Measurements from ENCODE around the gene GLTP.
"Not testable (repeated sequence)": the region's sequence is repeated elsewhere in the genome, so short reads cannot be mapped to it uniquely, and the experiment has no call there.

GLTP gene

GRCh38 chr12:109892165-109892715, 11.9 kb upstream of the GLTP start:
- peak; percentile 82; the same call in 1 of the 2 replicates for TF ChIP-seq ZFP3 (CRISPR knock-in tag; IDR thresholded peaks at IDR 0.05)
- TF ChIP-seq, protein P1, sequence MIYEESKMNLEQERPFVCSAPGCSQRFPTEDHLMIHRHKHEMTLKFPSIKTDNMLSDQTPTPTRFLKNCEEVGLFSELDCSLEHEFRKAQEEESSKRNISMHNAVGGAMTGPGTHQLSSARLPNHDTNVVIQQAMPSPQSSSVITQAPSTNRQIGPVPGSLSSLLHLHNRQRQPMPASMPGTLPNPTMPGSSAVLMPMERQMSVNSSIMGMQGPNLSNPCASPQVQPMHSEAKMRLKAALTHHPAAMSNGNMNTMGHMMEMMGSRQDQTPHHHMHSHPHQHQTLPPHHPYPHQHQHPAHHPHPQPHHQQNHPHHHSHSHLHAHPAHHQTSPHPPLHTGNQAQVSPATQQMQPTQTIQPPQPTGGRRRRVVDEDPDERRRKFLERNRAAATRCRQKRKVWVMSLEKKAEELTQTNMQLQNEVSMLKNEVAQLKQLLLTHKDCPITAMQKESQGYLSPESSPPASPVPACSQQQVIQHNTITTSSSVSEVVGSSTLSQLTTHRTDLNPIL (CRISPR knock-in tag; IDR thresholded peaks at IDR 0.05; ENCODE audit: low read depth) = no peak
- TF ChIP-seq POU6F1 (CRISPR knock-in tag; IDR thresholded peaks at IDR 0.05; ENCODE audit: borderline replicate concordance, low read depth) = no peak
- no peak for ATAC-seq

DNA sequence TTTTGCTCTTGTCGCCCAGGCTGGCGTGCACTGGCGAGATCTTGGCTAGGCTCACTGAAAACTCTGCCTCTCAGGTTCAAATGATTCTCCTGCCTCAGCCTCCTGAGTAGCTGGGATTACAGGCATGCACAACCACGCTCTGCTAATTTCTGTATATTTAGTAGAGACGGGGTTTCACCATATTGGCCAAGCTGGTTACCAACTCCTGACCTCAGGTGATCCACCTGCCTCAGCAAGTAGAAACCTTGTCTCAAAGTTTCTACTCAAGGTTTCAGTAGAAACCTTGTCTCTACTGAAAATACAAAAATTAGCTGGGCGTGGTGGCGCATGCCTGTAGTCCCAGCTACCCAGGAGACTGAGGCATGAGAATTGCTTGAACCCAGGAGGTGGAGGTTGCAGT, 11.4 kb upstream of the GLTP start:
- ATAC-seq = not testable (repeated sequence)

- no peak for ATAC-seq
- TF ChIP-seq TCF4 (CRISPR knock-in tag; IDR thresholded peaks at IDR 0.05; ENCODE audit: borderline replicate concordance) (no peak), RARB (CRISPR knock-in tag; IDR thresholded peaks at IDR 0.05) (no peak)
These were observed 10.4 kb upstream of the GLTP start for GRCh38 chr12:109890620-109891170.

GRCh38 chr12:109888179-109889020, 8.1 kb upstream of the GLTP start:
- TF ChIP-seq RARB (CRISPR knock-in tag; IDR thresholded peaks at IDR 0.05) (no peak), ISL1 (CRISPR knock-in tag; IDR thresholded peaks at IDR 0.05) (no peak), PPARA (CRISPR knock-in tag; IDR thresholded peaks at IDR 0.05; ENCODE audit: borderline replicate concordance) (no peak), TCF4 (CRISPR knock-in tag; IDR thresholded peaks at IDR 0.05; ENCODE audit: borderline replicate concordance) (no peak), ZNF8 (CRISPR knock-in tag; IDR thresholded peaks at IDR 0.05) (no peak), ZNF565 (CRISPR knock-in tag; conservative IDR thresholded peaks at IDR 0.05; ENCODE audit: low read depth) (no peak), ZFP30 (CRISPR knock-in tag; IDR thresholded peaks at IDR 0.05) (no peak), TOX (CRISPR knock-in tag; IDR thresholded peaks at IDR 0.05; ENCODE audit: borderline replicate concordance) (no peak)
- peak; percentile 67 for ATAC-seq

- ATAC-seq = no peak
- TF ChIP-seq ZC3H10 (CRISPR knock-in tag; IDR thresholded peaks at IDR 0.05) (no peak), ESRRG (CRISPR knock-in tag; IDR thresholded peaks at IDR 0.05) (no peak), SNAI2 (CRISPR knock-in tag; IDR thresholded peaks at IDR 0.05) (no peak), ARNTL (CRISPR knock-in tag; IDR thresholded peaks at IDR 0.05; ENCODE audit: borderline replicate concordance, low read depth) (no peak), OSR1 (CRISPR knock-in tag; IDR thresholded peaks at IDR 0.05) (no peak)
- TF ChIP-seq, protein P1 (CRISPR knock-in tag; IDR thresholded peaks at IDR 0.05; ENCODE audit: low read depth) = no peak
These were observed 5.3 kb upstream of the GLTP start for GRCh38 chr12:109885616-109886015.

GRCh38 chr12:109883461-109883860, 3.1 kb upstream of the GLTP start:
- ATAC-seq = no peak
- TF ChIP-seq TOX (CRISPR knock-in tag; IDR thresholded peaks at IDR 0.05; ENCODE audit: borderline replicate concordance) = no peak
- no peak for TF ChIP-seq RARB (CRISPR knock-in tag; IDR thresholded peaks at IDR 0.05)
- TF ChIP-seq ARNTL (CRISPR knock-in tag; IDR thresholded peaks at IDR 0.05; ENCODE audit: borderline replicate concordance, low read depth) = no peak
- TF ChIP-seq BACH2 (CRISPR knock-in tag; IDR thresholded peaks at IDR 0.05; ENCODE audit: borderline replicate concordance) = no peak
- TF ChIP-seq POU6F1 (CRISPR knock-in tag; IDR thresholded peaks at IDR 0.05; ENCODE audit: borderline replicate concordance, low read depth) = no peak
- no peak for TF ChIP-seq OSR1 (CRISPR knock-in tag; IDR thresholded peaks at IDR 0.05)
- TF ChIP-seq, protein P2, sequence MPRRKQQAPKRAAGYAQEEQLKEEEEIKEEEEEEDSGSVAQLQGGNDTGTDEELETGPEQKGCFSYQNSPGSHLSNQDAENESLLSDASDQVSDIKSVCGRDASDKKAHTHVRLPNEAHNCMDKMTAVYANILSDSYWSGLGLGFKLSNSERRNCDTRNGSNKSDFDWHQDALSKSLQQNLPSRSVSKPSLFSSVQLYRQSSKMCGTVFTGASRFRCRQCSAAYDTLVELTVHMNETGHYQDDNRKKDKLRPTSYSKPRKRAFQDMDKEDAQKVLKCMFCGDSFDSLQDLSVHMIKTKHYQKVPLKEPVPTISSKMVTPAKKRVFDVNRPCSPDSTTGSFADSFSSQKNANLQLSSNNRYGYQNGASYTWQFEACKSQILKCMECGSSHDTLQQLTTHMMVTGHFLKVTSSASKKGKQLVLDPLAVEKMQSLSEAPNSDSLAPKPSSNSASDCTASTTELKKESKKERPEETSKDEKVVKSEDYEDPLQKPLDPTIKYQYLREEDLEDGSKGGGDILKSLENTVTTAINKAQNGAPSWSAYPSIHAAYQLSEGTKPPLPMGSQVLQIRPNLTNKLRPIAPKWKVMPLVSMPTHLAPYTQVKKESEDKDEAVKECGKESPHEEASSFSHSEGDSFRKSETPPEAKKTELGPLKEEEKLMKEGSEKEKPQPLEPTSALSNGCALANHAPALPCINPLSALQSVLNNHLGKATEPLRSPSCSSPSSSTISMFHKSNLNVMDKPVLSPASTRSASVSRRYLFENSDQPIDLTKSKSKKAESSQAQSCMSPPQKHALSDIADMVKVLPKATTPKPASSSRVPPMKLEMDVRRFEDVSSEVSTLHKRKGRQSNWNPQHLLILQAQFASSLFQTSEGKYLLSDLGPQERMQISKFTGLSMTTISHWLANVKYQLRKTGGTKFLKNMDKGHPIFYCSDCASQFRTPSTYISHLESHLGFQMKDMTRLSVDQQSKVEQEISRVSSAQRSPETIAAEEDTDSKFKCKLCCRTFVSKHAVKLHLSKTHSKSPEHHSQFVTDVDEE (CRISPR knock-in tag; IDR thresholded peaks at IDR 0.05) = no peak
- TF ChIP-seq, protein P3, sequence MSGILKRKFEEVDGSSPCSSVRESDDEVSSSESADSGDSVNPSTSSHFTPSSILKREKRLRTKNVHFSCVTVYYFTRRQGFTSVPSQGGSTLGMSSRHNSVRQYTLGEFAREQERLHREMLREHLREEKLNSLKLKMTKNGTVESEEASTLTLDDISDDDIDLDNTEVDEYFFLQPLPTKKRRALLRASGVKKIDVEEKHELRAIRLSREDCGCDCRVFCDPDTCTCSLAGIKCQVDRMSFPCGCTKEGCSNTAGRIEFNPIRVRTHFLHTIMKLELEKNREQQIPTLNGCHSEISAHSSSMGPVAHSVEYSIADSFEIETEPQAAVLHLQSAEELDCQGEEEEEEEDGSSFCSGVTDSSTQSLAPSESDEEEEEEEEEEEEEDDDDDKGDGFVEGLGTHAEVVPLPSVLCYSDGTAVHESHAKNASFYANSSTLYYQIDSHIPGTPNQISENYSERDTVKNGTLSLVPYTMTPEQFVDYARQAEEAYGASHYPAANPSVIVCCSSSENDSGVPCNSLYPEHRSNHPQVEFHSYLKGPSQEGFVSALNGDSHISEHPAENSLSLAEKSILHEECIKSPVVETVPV (CRISPR knock-in tag; IDR thresholded peaks at IDR 0.05) = no peak
- TF ChIP-seq SNAI2 (CRISPR knock-in tag; IDR thresholded peaks at IDR 0.05) = no peak
- TF ChIP-seq ZNF70 (CRISPR knock-in tag; IDR thresholded peaks at IDR 0.05) = no peak
- no peak for TF ChIP-seq CSDC2 (CRISPR knock-in tag; IDR thresholded peaks at IDR 0.05)
- no peak for TF ChIP-seq ZC3H10 (CRISPR knock-in tag; IDR thresholded peaks at IDR 0.05)
- no peak for TF ChIP-seq ZFP30 (CRISPR knock-in tag; IDR thresholded peaks at IDR 0.05)

All from SK-N-SH treated with all-trans-retinoic acid at 6 μM for 48 hours (cell line).